Lower leg skin (tissue), 3 donors: ENCODE measurements around the gene VPS26C.
"Not testable (repeated sequence)": the region's sequence is repeated elsewhere in the genome, so short reads cannot be mapped to it uniquely, and the experiment has no call there.

ENCODE experiments used
- CTCF ChIP-seq, 3 donors: fragments of 450-650 bp; IDR thresholded peaks; one replicate each; pipeline ENCODE4 v1.5.1; 2016; ENCODE audit warnings: antibody characterized with exemption in 3 of 3, mild to moderate bottlenecking in 3 of 3, moderate library complexity in 2 of 3
- POLR2A ChIP-seq, 2 donors: fragments of 450-650 bp; IDR thresholded peaks; one replicate each; pipeline ENCODE4 v1.6.1; 2016 to 2017; ENCODE audit warnings: antibody characterized with exemption in 2 of 2, mild to moderate bottlenecking in 1 of 2, moderate library complexity in 1 of 2

DNA sequence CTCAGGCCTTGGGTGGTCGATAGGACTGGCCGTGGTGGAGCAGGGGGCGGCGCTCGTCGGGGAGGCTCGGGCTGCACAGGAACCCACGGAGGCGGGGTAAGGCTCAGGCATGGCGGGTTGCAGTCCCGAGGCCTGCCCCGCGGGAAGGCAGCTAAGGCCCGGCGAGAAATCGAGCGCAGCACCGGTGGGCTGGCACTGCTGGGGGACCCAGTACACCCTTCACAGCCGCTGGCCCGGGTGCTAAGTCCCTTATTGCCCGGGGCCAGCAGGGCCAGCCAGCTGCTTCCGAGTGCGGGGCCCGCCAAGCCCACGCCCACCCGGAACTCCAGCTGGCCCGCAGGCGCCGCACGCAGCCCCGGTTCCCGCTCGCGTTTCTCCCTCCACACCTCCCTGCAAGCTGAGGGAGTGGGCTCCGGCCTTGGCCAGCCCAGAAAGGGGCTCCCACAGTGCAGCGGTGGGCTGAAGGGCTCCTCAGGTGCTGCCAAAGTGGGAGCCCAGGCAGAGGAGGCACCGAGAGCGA, 16.1 kb upstream of the VPS26C start:
- TF ChIP-seq CTCF, POLR2A (IDR thresholded peaks at IDR 0.05): not testable (repeated sequence)
